ENCODE measurements around the gene SHROOM2.
A peak's percentile ranks its signal among the peaks of the same experiment; 100 is the strongest.

SHROOM2 gene

DNA sequence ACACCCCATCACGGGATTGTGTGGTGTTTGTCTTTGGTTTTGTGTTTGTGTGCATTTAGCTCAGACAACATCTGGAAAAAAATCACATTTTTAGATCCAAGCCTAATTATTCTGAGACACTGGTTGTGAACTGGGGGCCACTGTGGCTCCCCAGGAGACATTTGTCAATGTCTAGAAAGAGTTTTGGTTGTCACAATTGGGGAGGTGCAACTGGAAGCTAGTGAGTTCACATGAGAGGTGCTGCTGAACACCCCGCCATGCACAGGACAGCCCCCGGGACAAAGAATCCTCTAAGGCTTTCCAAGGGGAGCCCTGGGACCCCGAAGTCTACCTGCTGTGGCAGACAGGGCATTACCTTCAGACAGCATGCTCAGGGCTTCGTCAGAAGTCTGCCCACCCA lies 47.1 kb upstream of the SHROOM2 start:
- POLR2A ChIA-PET, result no interaction called here

DNA sequence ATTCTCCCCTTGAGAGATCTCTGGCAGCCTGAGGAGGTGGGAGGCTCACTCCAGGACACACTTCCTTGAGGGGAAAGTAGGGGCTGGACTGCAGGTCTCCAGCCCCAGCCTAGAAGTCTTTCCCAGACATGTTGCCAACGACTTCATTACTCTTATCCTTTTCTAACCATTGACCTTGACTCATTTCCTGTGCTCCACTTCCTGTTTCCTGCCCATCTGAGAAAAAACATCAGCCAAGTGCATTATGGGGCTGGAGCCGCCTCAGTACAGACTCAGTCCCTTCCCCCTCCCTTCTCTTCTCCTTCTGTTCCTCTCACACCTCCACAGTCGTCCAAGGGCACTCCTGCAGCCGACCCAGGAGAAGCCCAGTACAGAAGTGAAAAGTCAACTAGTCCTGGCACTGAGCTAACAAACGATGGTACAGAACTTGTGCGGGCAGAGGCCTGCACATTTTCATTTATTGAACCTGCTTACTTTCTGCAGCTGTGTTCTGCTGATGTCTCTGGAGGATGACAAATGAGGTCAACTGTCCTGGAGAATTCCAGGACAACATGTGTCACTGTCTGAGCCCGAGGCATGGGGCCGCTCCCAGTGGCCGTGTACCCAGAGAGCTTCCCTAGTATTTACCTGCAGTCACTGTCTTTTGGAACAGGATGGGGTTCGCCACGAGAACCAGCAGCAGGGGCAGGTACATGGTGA lies 40.7 kb upstream of the SHROOM2 start:
- Histone ChIP-seq H3K9me3 (ENCODE audit: control insufficient read depth, insufficient read depth, low read depth, low read length) (no peaks in the 10 kb centered on the region), H3K4me1 (ENCODE audit: control insufficient read depth, insufficient read depth, low read length) (no peaks in the 10 kb centered on the region), H3K27ac (ENCODE audit: extremely low read depth, low read depth, low read length) (no peak overlapping the region), H3K4me3 (ENCODE audit: low read depth, low read length) (no peak overlapping the region), H3K36me3 (ENCODE audit: control insufficient read depth in 2 of 2, insufficient read depth in 1 of 2, low read length in 2 of 2) (no peaks in the 10 kb centered on the region)
- peak; percentile 57 for TF ChIP-seq SETDB1 (IDR thresholded peaks at IDR 0.05; ENCODE audit: insufficient read length, low read length)
- no peak for TF ChIP-seq ZNF596 (tag by site-specific recombination; IDR thresholded peaks at IDR 0.05)
- ChIA-PET CTCF (interaction anchor here (0.6 kb wide), 1 partner anchor 373 kb away, joined by 4 read pairs; no protein-coding TSS in a partner anchor), POLR2A (no interaction called here)

More for the DNA sequence above, 47.1 kb upstream of the SHROOM2 start:
- no peaks in the 10 kb centered on the region for H3K9me3 ChIP-seq (ENCODE audit: control insufficient read depth, insufficient read depth, low read depth, low read length)
- CTCF ChIA-PET, result no interaction called here
- no peak overlapping the region for H3K4me3 ChIP-seq (ENCODE audit: low read depth, low read length)
- H3K27ac ChIP-seq (ENCODE audit: extremely low read depth, low read depth, low read length), result no peak overlapping the region
- H3K4me1 ChIP-seq (ENCODE audit: control insufficient read depth, insufficient read depth, low read length), result no peaks in the 10 kb centered on the region
- no peaks in the 10 kb centered on the region for H3K36me3 ChIP-seq (ENCODE audit: control insufficient read depth in 2 of 2, insufficient read depth in 1 of 2, low read length in 2 of 2)
- TF ChIP-seq RBAK (tag by site-specific recombination; IDR thresholded peaks at IDR 0.05) (no peak), ZNF776 (tag by site-specific recombination; IDR thresholded peaks at IDR 0.05; ENCODE audit: borderline replicate concordance) (no peak), ZNF747 (tag by site-specific recombination; IDR thresholded peaks at IDR 0.05) (no peak), ZBTB8A (tag by site-specific recombination; IDR thresholded peaks at IDR 0.05) (no peak), ZNF548 (tag by site-specific recombination; IDR thresholded peaks at IDR 0.05) (no peak), ZNF114 (tag by site-specific recombination; IDR thresholded peaks at IDR 0.05) (no peak), GLI2 (tag by site-specific recombination; IDR thresholded peaks at IDR 0.05; ENCODE audit: borderline replicate concordance, low read depth) (no peak), ZNF404 (tag by site-specific recombination; IDR thresholded peaks at IDR 0.05) (no peak), ZBTB21 (tag by site-specific recombination; IDR thresholded peaks at IDR 0.05) (no peak), ZNF239 (tag by site-specific recombination; IDR thresholded peaks at IDR 0.05) (no peak), ZNF112 (tag by site-specific recombination; IDR thresholded peaks at IDR 0.05) (no peak), ZNF677 (tag by site-specific recombination; IDR thresholded peaks at IDR 0.05) (no peak), PRDM1 (tag by site-specific recombination; IDR thresholded peaks at IDR 0.05) (no peak), ZNF596 (tag by site-specific recombination; IDR thresholded peaks at IDR 0.05) (no peak), ZNF416 (tag by site-specific recombination; IDR thresholded peaks at IDR 0.05) (no peak), ZNF560 (tag by site-specific recombination; IDR thresholded peaks at IDR 0.05; ENCODE audit: borderline replicate concordance) (no peak), ZFP41 (tag by site-specific recombination; IDR thresholded peaks at IDR 0.05; ENCODE audit: borderline replicate concordance) (no peak)
- TF ChIP-seq, protein P1, sequence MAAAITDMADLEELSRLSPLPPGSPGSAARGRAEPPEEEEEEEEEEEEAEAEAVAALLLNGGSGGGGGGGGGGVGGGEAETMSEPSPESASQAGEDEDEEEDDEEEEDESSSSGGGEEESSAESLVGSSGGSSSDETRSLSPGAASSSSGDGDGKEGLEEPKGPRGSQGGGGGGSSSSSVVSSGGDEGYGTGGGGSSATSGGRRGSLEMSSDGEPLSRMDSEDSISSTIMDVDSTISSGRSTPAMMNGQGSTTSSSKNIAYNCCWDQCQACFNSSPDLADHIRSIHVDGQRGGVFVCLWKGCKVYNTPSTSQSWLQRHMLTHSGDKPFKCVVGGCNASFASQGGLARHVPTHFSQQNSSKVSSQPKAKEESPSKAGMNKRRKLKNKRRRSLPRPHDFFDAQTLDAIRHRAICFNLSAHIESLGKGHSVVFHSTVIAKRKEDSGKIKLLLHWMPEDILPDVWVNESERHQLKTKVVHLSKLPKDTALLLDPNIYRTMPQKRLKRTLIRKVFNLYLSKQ (tag by site-specific recombination; IDR thresholded peaks at IDR 0.05; ENCODE audit: borderline replicate concordance), result no peak
- TF ChIP-seq, protein P2, sequence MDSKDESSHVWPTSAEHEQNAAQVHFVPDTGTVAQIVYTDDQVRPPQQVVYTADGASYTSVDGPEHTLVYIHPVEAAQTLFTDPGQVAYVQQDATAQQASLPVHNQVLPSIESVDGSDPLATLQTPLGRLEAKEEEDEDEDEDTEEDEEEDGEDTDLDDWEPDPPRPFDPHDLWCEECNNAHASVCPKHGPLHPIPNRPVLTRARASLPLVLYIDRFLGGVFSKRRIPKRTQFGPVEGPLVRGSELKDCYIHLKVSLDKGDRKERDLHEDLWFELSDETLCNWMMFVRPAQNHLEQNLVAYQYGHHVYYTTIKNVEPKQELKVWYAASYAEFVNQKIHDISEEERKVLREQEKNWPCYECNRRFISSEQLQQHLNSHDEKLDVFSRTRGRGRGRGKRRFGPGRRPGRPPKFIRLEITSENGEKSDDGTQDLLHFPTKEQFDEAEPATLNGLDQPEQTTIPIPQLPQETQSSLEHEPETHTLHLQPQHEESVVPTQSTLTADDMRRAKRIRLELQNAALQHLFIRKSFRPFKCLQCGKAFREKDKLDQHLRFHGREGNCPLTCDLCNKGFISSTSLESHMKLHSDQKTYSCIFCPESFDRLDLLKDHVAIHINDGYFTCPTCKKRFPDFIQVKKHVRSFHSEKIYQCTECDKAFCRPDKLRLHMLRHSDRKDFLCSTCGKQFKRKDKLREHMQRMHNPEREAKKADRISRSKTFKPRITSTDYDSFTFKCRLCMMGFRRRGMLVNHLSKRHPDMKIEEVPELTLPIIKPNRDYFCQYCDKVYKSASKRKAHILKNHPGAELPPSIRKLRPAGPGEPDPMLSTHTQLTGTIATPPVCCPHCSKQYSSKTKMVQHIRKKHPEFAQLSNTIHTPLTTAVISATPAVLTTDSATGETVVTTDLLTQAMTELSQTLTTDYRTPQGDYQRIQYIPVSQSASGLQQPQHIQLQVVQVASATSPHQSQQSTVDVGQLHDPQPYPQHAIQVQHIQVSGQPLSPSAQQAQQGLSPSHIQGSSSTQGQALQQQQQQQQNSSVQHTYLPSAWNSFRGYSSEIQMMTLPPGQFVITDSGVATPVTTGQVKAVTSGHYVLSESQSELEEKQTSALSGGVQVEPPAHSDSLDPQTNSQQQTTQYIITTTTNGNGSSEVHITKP (tag by site-specific recombination; IDR thresholded peaks at IDR 0.05), result no peak
- TF ChIP-seq, protein P3, sequence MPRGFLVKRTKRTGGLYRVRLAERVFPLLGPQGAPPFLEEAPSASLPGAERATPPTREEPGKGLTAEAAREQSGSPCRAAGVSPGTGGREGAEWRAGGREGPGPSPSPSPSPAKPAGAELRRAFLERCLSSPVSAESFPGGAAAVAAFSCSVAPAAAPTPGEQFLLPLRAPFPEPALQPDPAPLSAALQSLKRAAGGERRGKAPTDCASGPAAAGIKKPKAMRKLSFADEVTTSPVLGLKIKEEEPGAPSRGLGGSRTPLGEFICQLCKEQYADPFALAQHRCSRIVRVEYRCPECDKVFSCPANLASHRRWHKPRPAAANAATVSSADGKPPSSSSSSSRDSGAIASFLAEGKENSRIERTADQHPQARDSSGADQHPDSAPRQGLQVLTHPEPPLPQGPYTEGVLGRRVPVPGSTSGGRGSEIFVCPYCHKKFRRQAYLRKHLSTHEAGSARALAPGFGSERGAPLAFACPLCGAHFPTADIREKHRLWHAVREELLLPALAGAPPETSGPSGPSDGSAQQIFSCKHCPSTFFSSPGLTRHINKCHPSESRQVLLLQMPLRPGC (tag by site-specific recombination; IDR thresholded peaks at IDR 0.05), result no peak

Data from HEK293 (cell line).